Measurements from ENCODE around the gene DYNLT4. TPM values are rescaled to one million over a fixed set of nuclear protein-coding genes. Genes with fewer than 3 reads are reported as not detected.

Gene DYNLT4
- total and polyA plus RNA-seq, 2 donors (not counting 3 experiments of a cell fraction or from before 2014, with no cell fraction given): 0.46 to 0.62 TPM

- no TSS peak for BruUV-seq (replicated peaks)
- CTCF ChIA-PET: interaction anchor here (0.9 to 1.3 kb wide), 5 partner anchors 82 to 176 kb away, joined by 3 to 6 read pairs (median 3); partner anchors contain the start of genes EIF2B3, HECTD3 and UROD
- TF ChIP-seq EZH2 (IDR thresholded peaks at IDR 0.05; ENCODE audit: borderline replicate concordance, low read depth, low read length, severe bottlenecking) (no peak), CTCF (IDR thresholded peaks at IDR 0.05; ENCODE audit: extremely low read depth in 1 of 2, insufficient read depth in 1 of 2, low read depth in 1 of 2, low read length in 2 of 2) (no peak), POLR2A (IDR thresholded peaks at IDR 0.05; ENCODE audit: low read depth, low read length) (no peak), MYC (IDR thresholded peaks at IDR 0.05; ENCODE audit: low read depth, low read length) (no peak), GATA2 (IDR thresholded peaks at IDR 0.05; ENCODE audit: insufficient read depth, insufficient read length, low read depth, low read length) (no peak), POLR2AphosphoS5 (IDR thresholded peaks at IDR 0.05; ENCODE audit: insufficient read depth, low read depth, low read length) (no peak), FOS (IDR thresholded peaks at IDR 0.05; ENCODE audit: borderline replicate concordance, insufficient read depth, low read length) (no peak), MAX (IDR thresholded peaks at IDR 0.05; ENCODE audit: insufficient read depth, insufficient read length) (no peak), JUN (IDR thresholded peaks at IDR 0.05; ENCODE audit: borderline replicate concordance, insufficient read depth, insufficient read length, low read depth) (no peak)
- Histone ChIP-seq H3K4me2 (ENCODE audit: insufficient read depth, low read length) (peak overlapping the region; percentile 56), H3K27ac (ENCODE audit: insufficient read depth, low read depth, low read length) (no peak overlapping the region), H3K9me1 (replicated peaks; ENCODE audit: control insufficient read depth, extremely low read depth, insufficient read depth, low read length) (no peaks in the 10 kb centered on the region), H4K20me1 (replicated peaks; ENCODE audit: control insufficient read depth, extremely low read depth, insufficient read depth, low read length) (no peaks in the 10 kb centered on the region), H3K4me1 (ENCODE audit: control insufficient read depth, extremely low read depth, insufficient read depth, low read length) (no peaks in the 10 kb centered on the region), H3K9ac (replicated peaks; ENCODE audit: extremely low read depth, insufficient read depth, low read length) (no peak overlapping the region), H3K4me3 (replicated peaks in 1 of 3; ENCODE audit: insufficient read depth in 1 of 3, low read depth in 1 of 3, low read length in 3 of 3) (peak overlapping the region in 2 of 3 experiments; percentile 48 to 53), H2AFZ (ENCODE audit: low read depth, low read length) (peak overlapping the region; percentile 49), H3K79me2 (ENCODE audit: control insufficient read depth, insufficient read depth, low read length) (no peaks in the 10 kb centered on the region), H3K27me3 (ENCODE audit: control insufficient read depth in 2 of 2, insufficient read depth in 2 of 2, low read length in 2 of 2) (no peaks in the 10 kb centered on the region), H3K9me3 (replicated peaks; ENCODE audit: control insufficient read depth, insufficient read depth, low read length) (no peaks in the 10 kb centered on the region), H3K36me3 (ENCODE audit: control insufficient read depth in 2 of 2, extremely low read depth in 1 of 2, insufficient read depth in 2 of 2, low read length in 2 of 2) (no peaks in the 10 kb centered on the region)
- DNase-seq (ENCODE audit: low read depth, low spot score) (no peak), FAIRE-seq (no peak)
- POLR2A ChIA-PET: interaction anchor here (0.8 to 1.4 kb wide), 3 partner anchors 23 to 121 kb away, joined by 3 read pairs; partner anchors contain the start of gene RPS8
- intact Hi-C loops (cut with micrococcal nuclease) (loop anchor here (5.0 kb wide), 1 partner anchor 80 kb away; no protein-coding TSS in a partner anchor), dilution Hi-C loops (cut with MboI; ENCODE audit: extremely low pct_ligation_motif_present, low sequenced_read_pairs) (no loop called here)
Observed at GRCh38 chr1:44842486-44842861, 35.3 kb upstream of the DYNLT4 start.
